ENCODE results near the gene SFXN3.

The SFXN3 gene

DNA sequence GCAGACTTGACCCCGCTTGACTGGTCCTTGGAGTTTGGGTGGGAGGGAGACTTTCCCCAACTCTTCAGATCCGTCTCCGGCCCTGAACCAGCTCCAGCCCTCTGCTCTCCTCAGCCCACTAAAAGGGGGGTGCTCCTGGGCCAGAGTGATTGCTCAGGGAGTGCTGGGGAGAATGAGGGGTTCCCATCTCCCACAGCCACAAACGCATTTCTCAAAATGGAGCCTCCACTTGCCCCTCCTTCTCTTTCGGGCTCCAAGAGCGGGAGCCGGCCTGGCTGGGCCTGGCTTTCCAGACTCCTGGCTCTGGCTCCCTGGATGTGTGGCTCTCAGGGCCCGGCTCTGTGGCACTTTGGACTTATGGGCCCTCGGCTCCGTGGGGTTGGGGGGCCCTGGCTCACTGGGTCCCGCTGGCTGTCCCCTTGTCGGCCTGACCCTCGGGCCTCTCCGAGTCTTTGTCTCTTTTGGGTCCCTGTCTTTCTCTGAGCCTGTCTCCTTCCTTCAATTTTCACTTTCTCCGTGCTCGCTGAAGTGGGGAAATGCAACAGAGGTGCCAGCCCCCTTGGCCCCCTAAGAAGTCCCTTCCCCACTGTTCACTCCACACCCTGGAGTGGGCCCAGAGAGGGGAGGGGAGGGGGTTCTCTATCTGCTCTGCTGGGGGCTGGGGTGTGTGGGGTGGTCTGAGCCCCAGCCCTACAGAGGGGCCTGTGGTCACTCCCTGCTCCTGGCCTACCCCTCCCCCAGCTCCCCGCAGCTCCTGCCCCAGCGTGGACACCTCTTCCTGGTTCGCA lies 30.7 kb upstream of the SFXN3 start:
- no peak for DNase-seq (ENCODE audit: low read depth, low spot score)

DNA sequence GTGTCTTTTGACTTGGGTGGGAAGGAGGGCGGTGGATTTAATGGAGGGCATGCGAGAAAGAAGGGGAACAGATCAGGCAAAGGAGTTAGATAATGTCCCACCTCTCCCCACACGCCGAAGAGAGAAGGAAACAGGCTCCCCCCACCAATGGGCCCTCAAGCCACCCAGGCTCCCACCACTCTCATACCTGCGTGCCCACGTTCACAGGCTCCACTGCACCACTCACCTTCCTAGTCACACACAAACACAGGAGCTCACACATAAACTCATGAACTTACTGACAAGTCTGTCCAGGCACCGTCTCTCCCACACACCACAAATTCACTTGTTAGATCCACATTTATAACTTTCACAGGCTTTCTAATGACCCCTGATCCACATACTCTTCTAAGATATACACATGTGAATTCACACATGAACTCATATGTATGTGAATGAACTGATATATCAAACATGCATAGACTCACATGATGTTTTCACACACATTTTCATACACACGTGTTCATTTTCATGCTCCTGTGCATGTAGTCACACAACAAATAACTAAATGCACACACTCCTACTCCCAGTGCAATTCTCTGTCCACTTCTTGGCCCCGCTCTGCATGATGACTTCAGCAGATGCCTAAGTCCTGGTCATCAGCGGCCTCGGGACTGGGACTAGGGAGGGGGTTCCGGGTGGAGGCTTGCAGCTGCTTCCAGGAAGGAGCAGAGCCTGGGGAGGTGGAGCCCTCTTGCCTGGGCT lies 29.9 kb upstream of the SFXN3 start:
- no peak for DNase-seq (ENCODE audit: low read depth, low spot score)

DNA sequence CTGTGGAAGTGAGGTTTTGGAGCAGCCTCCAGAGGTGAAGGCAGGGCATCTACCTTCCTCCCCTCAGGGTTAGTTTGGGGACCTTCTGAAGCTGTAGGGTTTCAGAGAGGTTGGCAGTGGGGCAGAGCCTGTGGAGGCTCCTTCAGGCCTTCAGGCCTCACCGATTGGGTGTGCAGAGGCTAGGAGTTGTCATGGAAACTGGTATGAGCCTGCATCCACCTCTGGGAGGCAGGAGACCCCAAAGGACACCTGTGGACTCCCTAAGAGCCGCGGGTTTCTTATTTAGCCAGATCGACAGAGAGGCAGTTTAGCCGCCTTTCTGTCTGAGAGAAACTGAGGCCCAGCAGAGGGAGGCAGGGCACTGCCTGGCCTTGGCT lies 29.4 kb upstream of the SFXN3 start:
- DNase-seq (ENCODE audit: low read depth, low spot score), result no peak

DNA sequence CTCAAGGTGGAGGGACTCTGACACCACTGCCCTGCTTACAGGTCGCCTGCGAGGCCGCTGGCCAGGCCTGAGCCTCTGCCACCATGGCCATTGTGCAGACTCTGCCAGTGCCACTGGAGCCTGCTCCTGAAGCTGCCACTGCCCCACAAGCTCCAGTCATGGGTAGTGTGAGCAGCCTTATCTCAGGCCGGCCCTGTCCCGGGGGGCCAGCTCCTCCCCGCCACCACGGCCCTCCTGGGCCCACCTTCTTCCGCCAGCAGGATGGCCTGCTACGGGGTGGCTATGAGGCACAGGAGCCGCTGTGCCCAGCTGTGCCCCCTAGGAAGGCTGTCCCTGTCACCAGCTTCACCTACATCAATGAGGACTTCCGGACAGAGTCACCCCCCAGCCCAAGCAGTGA lies 28.6 kb upstream of the SFXN3 start:
- DNase-seq (ENCODE audit: low read depth, low spot score), result no peak

DNA sequence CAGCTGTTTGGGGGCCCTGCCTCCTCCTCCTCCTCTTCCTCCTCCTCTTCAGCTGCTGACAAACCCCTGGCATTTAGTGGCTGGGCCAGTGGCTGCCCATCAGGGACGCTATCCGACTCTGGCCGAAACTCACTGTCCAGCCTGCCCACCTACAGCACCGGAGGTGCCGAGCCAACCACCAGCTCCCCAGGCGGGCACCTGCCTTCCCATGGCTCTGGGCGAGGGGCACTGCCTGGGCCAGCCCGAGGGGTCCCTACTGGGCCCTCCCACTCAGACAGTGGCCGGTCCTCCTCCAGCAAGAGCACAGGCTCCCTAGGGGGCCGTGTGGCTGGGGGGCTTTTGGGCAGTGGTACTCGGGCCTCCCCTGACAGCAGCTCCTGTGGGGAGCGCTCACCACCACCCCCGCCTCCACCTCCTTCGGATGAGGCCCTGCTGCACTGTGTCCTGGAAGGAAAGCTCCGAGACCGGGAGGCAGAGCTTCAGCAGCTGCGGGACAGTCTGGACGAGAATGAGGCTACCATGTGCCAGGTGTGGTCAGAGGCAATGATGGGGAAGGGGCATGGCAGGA lies 27.3 kb upstream of the SFXN3 start:
- no peak for DNase-seq (ENCODE audit: low read depth, low spot score)

DNA sequence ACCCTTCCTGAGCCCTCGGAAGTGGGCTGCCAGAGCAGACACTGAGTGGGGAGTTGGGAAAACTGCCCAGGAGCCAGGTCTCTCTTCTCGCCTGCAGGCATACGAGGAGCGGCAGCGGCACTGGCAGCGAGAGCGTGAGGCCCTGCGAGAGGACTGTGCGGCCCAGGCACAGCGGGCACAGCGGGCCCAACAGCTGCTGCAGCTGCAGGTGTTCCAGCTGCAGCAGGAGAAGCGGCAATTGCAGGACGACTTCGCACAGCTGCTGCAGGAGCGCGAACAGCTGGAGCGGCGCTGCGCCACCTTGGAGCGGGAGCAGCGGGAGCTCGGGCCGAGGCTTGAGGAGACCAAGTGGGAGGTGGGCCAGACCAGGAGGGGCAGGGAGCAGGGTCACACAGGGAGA lies 25.7 kb upstream of the SFXN3 start:
- DNase-seq (ENCODE audit: low read depth, low spot score), result no peak

DNA sequence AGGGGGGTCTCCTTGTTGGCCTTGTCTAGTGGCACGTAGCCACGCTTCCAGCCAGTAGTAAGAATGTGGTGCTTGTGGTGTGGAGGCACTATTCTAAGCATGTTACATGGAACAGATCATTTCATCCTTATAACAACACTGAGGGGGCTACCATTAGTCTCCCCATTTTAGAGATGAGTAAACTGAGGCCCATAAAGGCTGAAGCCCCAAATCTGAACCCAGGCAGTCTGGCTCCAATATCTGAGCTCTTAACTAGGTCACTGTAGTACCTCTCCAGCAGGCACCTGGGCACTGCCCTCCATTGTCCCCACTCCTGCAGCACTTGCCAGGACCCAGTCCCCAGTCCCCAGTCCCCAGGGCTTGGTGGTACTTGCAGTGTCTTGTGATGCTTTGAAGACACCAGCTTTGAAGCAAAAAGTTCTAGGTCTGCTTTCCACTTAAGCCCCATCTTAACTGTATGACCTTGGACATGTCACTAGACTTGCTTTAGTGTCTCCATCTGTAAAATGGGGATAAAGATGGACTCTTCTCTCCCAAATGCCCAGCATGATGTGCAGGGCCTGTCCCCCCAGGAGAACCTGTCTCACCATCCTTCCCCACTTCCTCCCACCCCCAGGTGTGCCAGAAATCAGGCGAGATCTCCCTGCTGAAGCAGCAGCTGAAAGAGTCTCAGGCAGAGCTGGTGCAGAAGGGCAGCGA lies 25.0 kb upstream of the SFXN3 start:
- no peak for DNase-seq (ENCODE audit: low read depth, low spot score)

DNA sequence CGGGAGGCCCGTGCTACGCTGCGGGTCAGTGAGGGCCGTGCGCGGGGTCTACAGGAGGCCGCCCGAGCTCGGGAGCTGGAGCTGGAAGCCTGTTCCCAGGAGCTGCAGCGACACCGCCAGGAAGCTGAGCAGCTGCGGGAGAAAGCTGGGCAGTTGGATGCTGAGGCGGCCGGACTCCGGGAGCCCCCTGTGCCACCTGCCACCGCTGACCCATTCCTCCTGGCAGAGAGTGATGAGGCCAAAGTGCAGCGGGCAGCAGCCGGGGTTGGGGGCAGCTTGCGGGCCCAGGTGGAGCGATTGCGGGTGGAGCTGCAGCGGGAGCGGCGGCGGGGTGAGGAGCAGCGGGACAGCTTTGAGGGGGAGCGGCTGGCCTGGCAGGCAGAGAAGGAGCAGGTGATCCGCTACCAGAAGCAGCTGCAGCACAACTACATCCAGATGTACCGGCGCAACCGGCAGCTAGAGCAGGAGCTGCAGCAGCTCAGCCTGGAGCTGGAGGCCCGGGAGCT lies 24.4 kb upstream of the SFXN3 start:
- DNase-seq (ENCODE audit: low read depth, low spot score), result no peak

DNA sequence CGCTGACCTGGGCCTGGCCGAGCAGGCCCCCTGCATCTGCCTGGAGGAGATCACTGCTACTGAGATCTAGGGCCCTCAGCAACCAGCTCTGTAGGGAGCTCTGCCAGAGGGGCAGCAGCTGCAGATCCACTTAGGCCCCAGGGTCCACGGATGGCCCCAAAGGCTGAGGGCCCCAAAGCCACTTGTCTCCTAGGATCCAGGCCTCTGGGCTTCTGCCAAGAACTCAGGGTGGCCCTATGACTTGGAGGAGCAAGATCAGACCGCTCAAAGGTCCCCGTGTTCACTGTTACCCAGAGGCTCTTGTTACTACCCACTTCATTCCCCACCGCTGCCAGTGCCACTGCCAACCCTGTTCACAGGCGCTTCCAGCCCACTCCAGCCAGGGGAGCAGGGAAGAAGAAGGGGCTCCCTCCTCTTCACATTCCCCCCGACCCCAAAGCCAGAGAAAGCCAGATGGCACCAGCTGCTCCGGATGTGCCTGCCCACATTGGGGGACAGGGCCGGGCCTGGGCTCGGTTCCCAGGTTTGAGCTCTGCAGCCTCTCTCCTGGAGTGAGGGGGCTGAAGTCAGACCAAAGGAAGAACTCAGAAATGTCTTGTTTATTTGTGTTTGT lies 23.8 kb upstream of the SFXN3 start:
- no peak for DNase-seq (ENCODE audit: low read depth, low spot score)

DNA sequence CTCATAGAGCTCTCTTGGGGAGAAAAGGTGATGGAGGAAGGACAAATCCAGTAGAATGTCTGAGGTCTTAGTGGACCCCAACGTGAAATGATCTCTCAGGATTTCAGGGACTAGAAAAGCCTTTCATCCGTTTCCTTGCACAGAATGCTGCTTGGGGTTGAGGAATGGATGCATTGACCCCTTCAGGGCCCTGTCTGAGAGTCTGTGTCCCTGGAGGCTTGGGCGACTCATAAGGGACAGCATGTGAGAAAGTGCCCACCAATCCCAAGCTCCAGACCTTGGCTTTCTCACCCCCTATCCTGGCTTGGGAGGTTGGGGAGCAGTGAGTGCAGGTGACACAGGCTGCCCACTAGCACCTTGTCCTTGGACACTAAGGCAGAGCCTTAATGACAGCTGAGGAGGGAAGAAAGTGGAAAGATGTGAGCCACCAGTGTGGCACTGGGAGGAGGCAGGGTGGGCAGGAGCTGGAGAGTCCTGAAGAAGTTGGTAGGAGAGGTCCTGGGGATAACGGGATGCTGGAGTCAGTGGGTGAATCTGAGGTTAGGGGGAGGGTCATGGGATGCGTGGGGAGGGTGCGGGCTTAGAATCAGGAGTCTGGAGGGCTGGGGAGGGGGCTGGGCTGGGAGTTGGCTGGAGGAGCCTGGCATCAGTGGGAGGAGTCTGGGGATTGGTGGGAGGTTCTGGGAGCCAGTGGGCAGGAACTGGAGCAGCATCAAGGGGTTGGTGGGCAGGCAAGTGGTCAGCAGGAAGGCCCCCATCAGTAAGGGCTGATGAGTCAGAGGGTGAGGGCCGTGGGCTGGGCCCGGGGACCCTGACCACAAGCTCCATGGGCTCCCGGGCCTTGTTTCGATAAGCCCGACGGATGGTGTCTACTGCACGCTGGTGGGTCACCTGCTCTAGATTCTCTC lies 22.9 kb upstream of the SFXN3 start:
- no peak for DNase-seq (ENCODE audit: low read depth, low spot score)

DNA sequence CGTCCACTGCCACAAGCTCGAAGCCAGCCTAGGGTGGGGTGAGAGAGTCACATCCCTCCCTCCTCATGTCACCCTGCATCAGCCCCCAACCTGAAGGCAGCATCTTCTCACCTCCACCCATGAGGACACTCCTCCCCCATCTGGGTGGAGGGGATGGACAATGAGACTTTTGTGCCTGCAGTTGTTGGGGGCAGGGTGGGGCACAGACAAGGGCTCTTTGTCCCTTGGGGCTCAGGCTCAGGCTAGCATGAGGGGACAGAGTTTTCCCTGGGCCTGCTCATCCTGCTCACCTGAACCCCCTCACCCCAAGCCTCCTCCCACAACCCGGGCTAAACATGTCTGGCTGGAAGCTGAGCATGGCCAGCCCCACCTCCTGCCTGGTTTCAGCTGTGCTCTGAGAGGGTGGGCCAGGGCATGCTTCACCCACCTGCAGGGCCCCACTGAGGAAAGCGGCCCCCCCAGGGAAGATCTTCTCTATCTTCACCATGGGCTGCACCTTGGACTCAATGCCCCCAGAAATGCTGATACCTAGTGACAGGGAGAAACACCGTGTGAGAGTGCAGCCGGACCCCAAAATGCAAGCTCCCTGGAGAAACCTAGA lies 22.1 kb upstream of the SFXN3 start:
- DNase-seq (ENCODE audit: low read depth, low spot score), result no peak

DNA sequence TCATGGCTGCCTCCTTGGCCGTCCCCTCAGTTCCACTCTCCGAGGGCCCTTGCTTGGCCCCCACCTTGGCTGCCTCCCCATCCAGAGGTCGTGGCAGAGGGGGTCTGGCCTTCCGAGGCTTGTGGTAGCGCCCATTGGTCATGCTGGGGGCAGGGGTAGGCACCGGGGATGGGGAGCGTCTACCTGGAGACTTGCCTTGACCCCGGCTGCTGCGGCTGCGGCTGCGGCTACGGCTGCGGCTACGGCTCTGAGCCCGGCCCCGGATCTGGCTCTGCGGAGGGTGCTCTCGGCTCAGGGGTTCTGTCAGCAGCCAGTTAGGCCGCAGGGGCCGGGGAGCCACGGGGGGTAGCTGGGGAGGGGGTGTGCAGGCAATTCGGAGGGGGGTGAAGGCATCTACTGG lies 20.7 kb upstream of the SFXN3 start:
- no peak for DNase-seq (ENCODE audit: low read depth, low spot score)

DNA sequence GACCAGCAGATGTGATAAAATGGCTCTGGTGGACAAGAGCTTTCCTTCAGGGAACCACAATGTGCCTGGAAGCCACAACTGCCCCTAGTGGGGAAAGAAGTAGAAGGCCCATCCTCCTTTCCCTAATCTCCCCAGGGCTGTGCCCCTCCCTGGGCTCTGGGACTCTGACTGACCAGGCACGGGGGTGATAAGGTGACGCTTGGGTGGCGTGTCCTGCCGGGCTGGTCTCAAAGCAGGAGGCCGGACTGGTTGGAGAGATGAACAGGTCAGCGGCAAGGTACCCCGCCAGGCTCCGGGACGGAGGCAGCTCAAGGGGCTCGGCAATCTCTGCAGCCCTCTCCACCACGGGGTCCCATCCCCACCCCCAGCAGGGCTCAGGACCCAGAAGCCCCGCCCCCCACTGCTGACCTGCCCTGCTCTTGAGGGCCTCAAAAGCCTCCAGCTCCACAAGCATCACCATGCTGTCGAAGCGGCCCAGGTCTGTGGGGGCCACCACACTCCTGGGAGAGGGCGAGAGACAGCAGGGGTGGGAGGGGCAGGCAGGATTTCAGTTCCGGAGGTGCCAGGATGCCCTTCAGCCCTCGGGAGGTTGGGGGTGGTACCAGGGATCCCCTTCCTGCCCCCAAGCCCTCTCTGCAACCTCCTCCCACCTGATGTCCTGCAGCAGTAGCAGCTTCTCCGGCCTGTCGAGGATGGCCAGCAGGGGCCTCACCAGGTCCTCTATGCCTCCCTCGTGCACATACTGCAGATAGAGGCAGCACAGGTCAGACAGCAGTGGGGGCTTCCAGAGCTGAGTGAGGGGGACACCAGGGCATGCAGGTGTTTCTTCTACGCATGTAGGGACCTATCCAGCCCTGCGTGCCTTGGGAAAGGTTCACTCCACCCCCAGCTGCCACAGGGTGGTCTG lies 19.3 kb upstream of the SFXN3 start:
- DNase-seq (ENCODE audit: low read depth, low spot score), result no peak

DNA sequence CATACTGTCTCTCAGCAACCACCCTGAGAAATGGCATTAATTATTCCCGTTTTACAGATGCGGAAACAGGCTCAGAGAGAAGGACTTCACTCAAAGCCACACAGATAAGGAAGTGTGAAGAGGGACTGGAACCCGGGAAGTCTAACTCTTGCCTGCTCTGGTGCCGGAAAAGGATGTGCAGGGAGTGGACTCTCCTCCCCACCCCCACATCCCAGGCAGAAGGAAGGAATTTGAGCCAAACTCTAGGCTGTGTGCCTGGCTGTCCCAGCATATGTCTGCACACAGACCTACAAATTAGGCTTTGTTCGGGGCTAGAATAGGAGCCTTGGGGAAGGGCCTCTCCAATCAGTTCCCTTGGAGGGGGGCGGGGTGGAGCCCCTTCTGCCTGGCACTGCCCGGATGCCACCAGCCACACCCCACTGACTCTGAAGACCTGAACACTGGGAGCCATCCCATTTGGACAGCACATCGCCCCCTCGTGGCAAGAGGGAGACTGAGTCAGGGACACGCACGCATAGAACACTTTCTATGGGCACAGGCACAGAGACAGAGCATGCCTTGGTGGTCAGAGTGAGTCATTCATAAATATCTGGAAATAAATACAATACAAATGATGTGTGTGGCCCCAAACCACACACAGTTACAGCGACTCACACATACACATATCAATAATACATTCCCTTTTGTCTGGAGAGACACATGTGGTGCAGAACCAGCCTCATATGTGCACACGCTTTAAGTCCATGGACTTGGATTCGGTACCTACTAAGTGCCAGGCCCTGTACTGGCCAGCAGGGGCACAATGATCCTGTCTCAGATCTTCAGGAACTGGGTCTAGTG lies 18.3 kb upstream of the SFXN3 start:
- peak; percentile 69 for DNase-seq (ENCODE audit: low read depth, low spot score)

DNA sequence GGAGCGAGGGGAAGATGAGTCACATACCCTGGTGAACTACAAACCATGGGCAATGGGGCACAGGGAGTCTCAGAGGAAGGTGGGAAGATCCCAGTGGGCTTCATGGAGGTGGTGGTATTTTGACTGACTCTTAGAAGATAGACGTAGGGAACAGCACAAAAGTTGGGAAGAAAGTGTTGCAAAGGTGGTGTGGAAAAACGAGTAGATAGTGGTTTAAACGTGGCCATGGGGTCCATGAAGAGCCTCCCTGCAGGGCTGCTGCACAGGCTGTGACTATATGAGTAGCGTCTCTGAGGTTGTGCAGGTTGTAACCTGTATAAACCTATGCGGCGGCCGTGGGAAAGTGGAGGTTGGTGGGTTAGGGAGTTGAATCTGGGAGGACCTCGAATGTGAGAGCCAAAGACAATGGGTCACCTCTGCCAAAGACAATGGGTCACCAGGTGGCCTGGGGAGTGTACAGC lies 17.6 kb upstream of the SFXN3 start:
- no peak for DNase-seq (ENCODE audit: low read depth, low spot score)

DNA sequence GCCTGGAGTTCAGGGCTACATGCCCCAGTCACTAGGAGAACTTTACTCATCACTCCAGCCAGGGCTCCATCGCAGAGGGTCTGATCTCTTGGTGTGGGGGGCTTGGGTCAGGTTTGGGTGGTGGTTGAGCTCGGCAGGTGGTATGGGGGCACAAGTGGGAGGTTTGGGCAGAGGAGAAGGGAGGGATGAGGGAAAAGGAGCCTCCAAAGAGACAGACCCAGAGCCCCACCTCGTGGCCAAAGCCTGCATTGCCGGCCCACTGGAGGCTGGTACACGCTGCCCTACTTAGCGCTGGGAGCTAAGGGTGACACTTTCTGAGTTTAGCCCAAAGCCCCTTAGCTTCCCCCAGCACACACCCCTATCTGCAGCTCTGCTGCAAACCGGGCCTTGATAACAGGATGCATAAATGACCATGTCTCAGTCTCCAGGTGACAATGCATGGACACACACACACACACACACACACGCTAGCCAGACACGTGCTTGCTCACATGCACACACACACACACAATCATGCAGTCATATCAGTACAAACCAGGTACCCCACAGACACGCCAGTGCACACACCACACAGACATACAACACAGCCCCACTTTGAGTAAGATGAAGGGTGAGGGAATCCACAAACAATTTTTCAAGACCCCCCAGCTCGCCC lies 16.7 kb upstream of the SFXN3 start:
- DNase-seq (ENCODE audit: low read depth, low spot score), result no peak

DNA sequence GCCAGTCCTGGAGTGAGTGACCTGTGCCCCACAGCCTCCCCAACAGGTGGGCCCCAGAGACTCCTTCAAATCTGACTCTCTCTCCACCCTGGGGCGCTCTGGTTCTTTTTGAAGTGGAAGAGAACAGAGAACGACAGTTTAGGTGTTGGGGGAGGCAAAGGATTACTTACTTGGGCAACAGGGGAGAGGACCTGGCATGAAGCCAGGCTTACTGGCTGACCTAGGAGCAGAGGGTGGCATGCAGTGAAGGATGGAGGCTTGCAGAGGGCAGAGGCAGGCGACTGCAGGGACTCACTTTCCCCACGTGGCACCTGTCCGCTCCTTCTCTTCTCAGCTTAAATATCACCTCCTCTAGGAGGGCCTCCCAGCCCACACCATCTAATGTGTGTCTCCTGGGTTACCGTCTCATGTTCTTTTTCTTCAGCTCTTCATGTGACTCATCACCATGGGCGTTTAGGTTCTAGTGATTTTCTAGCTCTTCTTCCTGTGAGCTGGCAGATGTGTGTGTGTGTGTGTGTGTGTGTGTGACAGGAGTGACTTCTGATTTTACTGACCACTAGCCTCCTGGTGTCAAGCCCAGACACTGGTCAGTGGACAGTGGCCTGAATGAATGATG lies 16.0 kb upstream of the SFXN3 start:
- DNase-seq (ENCODE audit: low read depth, low spot score), result no peak

Data from activated CD4-positive, CD25-positive, alpha-beta regulatory T cell treated with anti-CD3 and anti-CD28 coated beads, Interleukin-2, amount 50 U/mL, for 16 hours (primary cell).